ENCODE data around the gene HTATIP2. TPM values are rescaled to one million over a fixed set of nuclear protein-coding genes. Genes with fewer than 3 reads are reported as not detected.

The HTATIP2 gene
- total RNA-seq, 1 experiment from 2014 or later, result 66.5 TPM

- DNase-seq (ENCODE audit: low read depth in 1 of 2, low spot score in 2 of 2), result peak; percentile 95 to 98
- Histone ChIP-seq H3K36me3 (peaks cover 7% of the 10 kb centered on the region), H3K27me3 (replicated peaks) (no peaks in the 10 kb centered on the region), H3K27ac (peak within 1 kb of the TSS; percentile 86), H3K4me1 (replicated peaks) (peaks cover 11% of the 10 kb centered on the region), H3K9me3 (replicated peaks) (no peaks in the 10 kb centered on the region), H3K4me3 (peak within 1 kb of the TSS; percentile 67)
These were observed 24.0 kb downstream of the HTATIP2 start, which contains the start of gene PRMT3 for GRCh38 chr11:20387261-20388095. PRMT3 (plus strand) TSS chr11:20387716; CDS start chr11:20387747, 31 bp downstream.

GRCh38 chr11:20388096-20389055, 24.9 kb downstream of the HTATIP2 start:
- no peaks in the 10 kb centered on the region for H3K27me3 ChIP-seq (replicated peaks)

GRCh38 chr11:20397281-20397680, 33.8 kb downstream of the HTATIP2 start:
- H3K9me3 ChIP-seq (replicated peaks), result no peaks in the 10 kb centered on the region
- no peaks in the 10 kb centered on the region for H3K4me1 ChIP-seq (replicated peaks)
- peak in 1 of 2 experiments; percentile 5 for DNase-seq (ENCODE audit: low read depth in 1 of 2, low spot score in 2 of 2)
- H3K27me3 ChIP-seq (replicated peaks), result no peaks in the 10 kb centered on the region
- H3K4me3 ChIP-seq, result no peak overlapping the region
- peaks cover 20% of the 10 kb centered on the region for H3K36me3 ChIP-seq
- no peak overlapping the region for H3K27ac ChIP-seq

More at GRCh38 chr11:20388096-20389055, 24.9 kb downstream of the HTATIP2 start:
- peaks cover 12% of the 10 kb centered on the region for H3K36me3 ChIP-seq
- H3K4me1 ChIP-seq (replicated peaks), result peaks cover 11% of the 10 kb centered on the region
- peak overlapping the region; percentile 86 for H3K27ac ChIP-seq
- H3K9me3 ChIP-seq (replicated peaks), result no peaks in the 10 kb centered on the region
- H3K4me3 ChIP-seq, result peak overlapping the region; percentile 67
- DNase-seq (ENCODE audit: low read depth in 1 of 2, low spot score in 2 of 2), result peak in 1 of 2 experiments; percentile 46

- Histone ChIP-seq H3K36me3 (peaks cover 21% of the 10 kb centered on the region), H3K27ac (no peak overlapping the region), H3K9me3 (replicated peaks) (no peaks in the 10 kb centered on the region), H3K4me3 (no peak overlapping the region), H3K4me1 (replicated peaks) (no peaks in the 10 kb centered on the region), H3K27me3 (replicated peaks) (no peaks in the 10 kb centered on the region)
- DNase-seq (ENCODE audit: low read depth in 1 of 2, low spot score in 2 of 2), result no peak
These were observed 36.0 kb downstream of the HTATIP2 start for GRCh38 chr11:20399498-20399897.

- Histone ChIP-seq H3K36me3 (peaks cover 27% of the 10 kb centered on the region), H3K9me3 (replicated peaks) (no peaks in the 10 kb centered on the region), H3K27ac (no peak overlapping the region), H3K4me3 (no peak overlapping the region), H3K27me3 (replicated peaks) (no peaks in the 10 kb centered on the region), H3K4me1 (replicated peaks) (no peaks in the 10 kb centered on the region)
- no peak for DNase-seq (ENCODE audit: low read depth in 1 of 2, low spot score in 2 of 2)
These were observed 39.5 kb downstream of the HTATIP2 start for GRCh38 chr11:20403059-20403458.

- Histone ChIP-seq H3K9me3 (replicated peaks) (no peaks in the 10 kb centered on the region), H3K4me1 (replicated peaks) (no peaks in the 10 kb centered on the region), H3K4me3 (no peak overlapping the region), H3K27me3 (replicated peaks) (no peaks in the 10 kb centered on the region), H3K27ac (no peak overlapping the region), H3K36me3 (peaks cover 25% of the 10 kb centered on the region)
- no peak for DNase-seq (ENCODE audit: low read depth in 1 of 2, low spot score in 2 of 2)
These were observed 43.0 kb downstream of the HTATIP2 start for GRCh38 chr11:20406484-20406883.

- no peak overlapping the region for H3K27ac ChIP-seq
- H3K4me3 ChIP-seq, result no peak overlapping the region
- H3K27me3 ChIP-seq (replicated peaks), result no peaks in the 10 kb centered on the region
- no peaks in the 10 kb centered on the region for H3K4me1 ChIP-seq (replicated peaks)
- no peaks in the 10 kb centered on the region for H3K9me3 ChIP-seq (replicated peaks)
- peaks cover 25% of the 10 kb centered on the region for H3K36me3 ChIP-seq
- no peak for DNase-seq (ENCODE audit: low read depth in 1 of 2, low spot score in 2 of 2)
These were observed 43.8 kb downstream of the HTATIP2 start for GRCh38 chr11:20407344-20407743.

GRCh38 chr11:20415432-20415831, 51.9 kb downstream of the HTATIP2 start:
- H3K36me3 ChIP-seq, result peaks cover 9% of the 10 kb centered on the region
- H3K27me3 ChIP-seq (replicated peaks), result no peaks in the 10 kb centered on the region
- H3K4me3 ChIP-seq, result no peak overlapping the region
- H3K27ac ChIP-seq, result no peak overlapping the region
- no peaks in the 10 kb centered on the region for H3K9me3 ChIP-seq (replicated peaks)
- H3K4me1 ChIP-seq (replicated peaks), result no peaks in the 10 kb centered on the region
- DNase-seq (ENCODE audit: low read depth in 1 of 2, low spot score in 2 of 2), result no peak

- H3K4me3 ChIP-seq, result no peak overlapping the region
- peaks cover 13% of the 10 kb centered on the region for H3K36me3 ChIP-seq
- DNase-seq (ENCODE audit: low read depth in 1 of 2, low spot score in 2 of 2), result no peak
- no peaks in the 10 kb centered on the region for H3K9me3 ChIP-seq (replicated peaks)
- no peaks in the 10 kb centered on the region for H3K27me3 ChIP-seq (replicated peaks)
- no peak overlapping the region for H3K27ac ChIP-seq
- no peaks in the 10 kb centered on the region for H3K4me1 ChIP-seq (replicated peaks)
These were observed 54.3 kb downstream of the HTATIP2 start for GRCh38 chr11:20417771-20418170.

GRCh38 chr11:20421946-20422345, 58.4 kb downstream of the HTATIP2 start:
- peaks cover 10% of the 10 kb centered on the region for H3K36me3 ChIP-seq
- H3K9me3 ChIP-seq (replicated peaks), result no peaks in the 10 kb centered on the region
- no peaks in the 10 kb centered on the region for H3K27me3 ChIP-seq (replicated peaks)
- no peak overlapping the region for H3K4me3 ChIP-seq
- DNase-seq (ENCODE audit: low read depth in 1 of 2, low spot score in 2 of 2), result no peak
- H3K27ac ChIP-seq, result no peak overlapping the region
- H3K4me1 ChIP-seq (replicated peaks), result no peaks in the 10 kb centered on the region

GRCh38 chr11:20429216-20429615, 65.7 kb downstream of the HTATIP2 start:
- no peaks in the 10 kb centered on the region for H3K9me3 ChIP-seq (replicated peaks)
- H3K36me3 ChIP-seq, result no peaks in the 10 kb centered on the region
- H3K4me3 ChIP-seq, result no peak overlapping the region
- no peak for DNase-seq (ENCODE audit: low read depth in 1 of 2, low spot score in 2 of 2)
- no peak overlapping the region for H3K27ac ChIP-seq
- H3K4me1 ChIP-seq (replicated peaks), result no peaks in the 10 kb centered on the region
- H3K27me3 ChIP-seq (replicated peaks), result no peaks in the 10 kb centered on the region
